GM21367 (cell line): ENCODE results near the gene DHRS12.

Source experiments
- ATAC-seq: cut with Tn5 transposase; IDR thresholded peaks from one replicate; pipeline ENCODE4 v1.9.1; 2021; ENCODE audit not compliant: unreplicated experiment

The DHRS12 gene, protein sequence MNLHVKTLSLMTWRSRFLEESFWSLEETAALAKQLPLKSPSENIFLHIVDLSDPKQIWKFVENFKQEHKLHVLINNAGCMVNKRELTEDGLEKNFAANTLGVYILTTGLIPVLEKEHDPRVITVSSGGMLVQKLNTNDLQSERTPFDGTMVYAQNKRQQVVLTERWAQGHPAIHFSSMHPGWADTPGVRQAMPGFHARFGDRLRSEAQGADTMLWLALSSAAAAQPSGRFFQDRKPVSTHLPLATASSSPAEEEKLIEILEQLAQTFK

DNA sequence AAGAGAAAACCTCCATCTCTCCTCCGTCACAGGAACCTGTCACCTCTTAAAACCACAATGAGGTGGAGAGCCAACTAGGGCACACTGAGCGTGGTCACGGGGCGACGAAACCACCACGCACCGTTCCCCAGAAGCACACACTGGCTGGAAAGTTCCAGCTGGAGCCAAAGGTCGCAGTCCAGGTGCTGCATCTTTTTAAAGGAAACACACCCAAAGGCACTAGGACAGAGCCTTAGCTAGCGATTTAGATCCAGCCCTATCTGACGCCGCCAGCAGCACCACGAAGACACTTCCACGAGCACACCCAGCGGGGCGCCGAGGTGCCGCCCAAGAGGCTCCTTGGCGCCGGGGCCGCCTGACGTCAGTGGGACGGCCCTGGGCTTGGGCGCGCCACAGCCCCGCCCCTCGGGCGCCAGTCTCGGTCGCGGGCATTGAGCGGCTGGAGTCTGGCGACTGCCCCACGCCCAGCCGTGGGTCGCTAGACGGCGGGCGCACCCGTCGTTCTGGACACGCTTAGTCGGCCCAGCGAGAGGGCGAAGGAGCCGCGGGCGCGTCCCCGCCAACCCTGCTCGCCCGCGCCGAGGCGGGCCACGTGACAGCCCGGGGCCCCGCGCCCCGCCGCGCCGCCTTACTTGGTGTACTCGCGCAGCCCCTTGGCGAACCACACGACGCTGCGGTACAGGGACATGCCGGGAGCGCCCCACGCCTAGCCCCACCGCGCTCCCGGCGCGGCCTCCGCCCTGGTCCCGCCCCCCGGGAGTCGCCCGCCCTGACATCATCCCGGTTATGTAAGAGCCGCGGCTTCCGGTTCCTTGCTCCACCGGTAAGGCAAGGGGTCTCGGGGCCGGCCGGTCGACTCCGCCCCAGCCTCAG is at the start of gene DHRS12:
DHRS12 (minus strand) TSS at position 742 of the 873 bp plus-strand sequence. CDS start 4,504 bp downstream, outside the sequence.
- peak; percentile 80 for ATAC-seq

DNA sequence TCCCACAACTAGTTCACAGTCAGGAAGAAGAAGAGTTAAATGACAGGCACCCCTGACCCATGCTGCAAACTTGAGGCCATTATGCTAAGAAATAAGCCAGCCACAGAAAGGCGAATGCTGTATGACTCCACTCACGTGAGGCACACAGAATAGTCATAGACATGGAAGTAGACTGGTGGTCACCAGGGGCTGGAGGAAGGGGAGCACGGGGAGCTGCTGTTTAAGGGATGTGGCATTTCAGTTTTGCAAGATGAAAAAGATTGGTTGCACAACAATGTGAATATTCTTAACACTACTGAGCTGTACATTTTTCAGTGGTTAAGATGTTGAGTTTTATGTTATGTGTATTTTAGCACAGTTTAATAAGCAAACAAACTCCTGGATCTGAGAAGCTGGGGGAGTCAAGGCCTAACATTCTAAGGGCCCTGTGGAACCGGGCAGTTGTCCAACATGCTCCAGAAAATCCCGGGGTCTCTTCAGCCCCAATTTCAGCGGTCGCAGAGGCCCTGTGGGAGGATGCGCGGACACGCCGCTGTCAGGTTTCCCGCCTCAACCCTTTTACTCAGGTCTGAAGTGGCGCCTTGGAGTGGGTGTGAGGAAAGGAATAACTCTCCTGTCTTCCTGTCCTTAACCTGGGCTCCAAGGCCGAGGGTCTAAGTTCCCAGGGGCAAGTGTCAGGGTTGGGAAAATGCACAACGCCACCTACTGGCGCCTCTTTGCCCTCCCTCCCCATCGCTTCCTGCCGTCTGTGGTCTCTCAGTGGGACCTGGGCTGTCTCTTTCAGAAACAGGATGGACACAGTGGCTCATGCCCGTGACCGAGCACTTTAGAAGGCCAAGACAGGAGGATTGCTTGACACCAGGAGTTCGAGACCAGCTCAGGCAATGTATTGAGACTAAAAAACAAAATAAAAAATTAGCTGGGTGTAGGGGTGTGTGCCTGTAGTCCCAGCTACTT is 45.5 kb upstream of the DHRS12 start:
- ATAC-seq = no peak

DNA sequence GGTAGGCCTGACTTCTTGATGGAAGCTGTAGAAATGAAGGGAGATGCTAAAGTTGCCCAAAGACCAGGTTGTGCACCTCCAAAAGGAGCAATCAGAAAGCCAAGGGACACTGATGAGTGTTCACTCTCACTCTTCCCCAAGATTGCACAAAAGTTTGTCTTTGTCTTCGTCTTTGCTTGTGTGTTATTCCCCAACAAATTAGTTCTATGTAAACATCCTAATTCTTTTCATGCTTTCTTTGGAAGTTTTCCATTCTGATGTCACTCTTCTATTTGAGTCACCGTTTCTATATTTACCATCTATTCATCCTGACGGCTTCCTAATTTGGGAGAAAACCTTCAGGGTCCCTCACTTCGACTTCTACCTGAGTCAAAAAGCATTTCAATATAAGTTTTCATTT is 44.7 kb upstream of the DHRS12 start:
- no peak for ATAC-seq

DNA sequence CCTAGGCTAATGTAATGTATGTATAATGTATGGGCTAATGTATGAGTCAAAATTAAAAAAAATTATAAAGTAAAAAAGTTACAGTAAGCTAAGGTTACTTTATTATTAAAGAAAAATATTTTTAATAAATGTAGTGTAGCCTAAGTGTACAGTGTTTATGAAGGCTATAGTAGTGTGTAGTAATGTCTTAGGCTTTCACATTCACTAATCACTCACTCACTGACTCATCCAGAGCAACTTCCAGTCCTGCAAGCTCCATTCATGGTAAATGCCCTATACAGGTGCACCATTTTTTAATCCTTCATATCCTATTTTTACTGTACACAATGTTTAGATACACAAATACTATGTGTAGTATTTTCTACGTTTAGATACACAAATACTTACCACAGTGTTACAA is 42.8 kb upstream of the DHRS12 start:
- ATAC-seq = no peak

DNA sequence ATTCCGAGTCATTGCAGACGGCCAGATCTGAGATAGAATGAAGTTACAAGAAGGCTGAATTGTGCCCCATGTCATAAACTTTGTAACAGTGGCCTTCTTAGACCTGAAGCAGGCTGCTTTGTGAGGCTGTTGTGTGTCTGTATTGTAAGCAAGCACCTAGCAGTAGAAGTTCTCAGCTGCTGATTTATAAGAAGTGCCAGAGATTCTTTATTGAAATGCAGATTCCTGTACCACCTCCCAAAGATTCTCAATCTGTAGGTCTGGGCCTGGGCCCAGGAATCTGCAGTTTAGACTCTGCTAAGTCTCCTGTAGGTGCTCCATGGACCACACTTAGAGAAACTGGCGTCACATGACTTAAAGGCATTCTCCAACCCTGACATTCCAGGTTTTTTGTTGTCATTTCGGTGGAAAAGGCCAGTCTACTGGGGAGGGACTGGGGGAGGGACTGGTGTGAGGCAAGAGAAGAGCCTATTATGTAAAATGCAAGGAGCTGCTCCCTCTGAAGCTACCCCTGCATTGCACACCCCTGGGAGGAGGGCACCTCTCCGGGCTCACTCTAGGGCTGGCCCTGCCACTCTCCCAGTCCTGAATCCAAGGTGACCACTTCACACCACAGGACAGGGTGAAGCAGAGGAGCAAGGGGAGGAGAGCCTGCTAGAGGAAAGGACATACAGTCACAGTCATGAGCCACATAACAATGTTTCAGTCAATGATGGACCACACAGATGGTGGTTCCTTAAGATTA is 41.8 kb upstream of the DHRS12 start:
- no peak for ATAC-seq

DNA sequence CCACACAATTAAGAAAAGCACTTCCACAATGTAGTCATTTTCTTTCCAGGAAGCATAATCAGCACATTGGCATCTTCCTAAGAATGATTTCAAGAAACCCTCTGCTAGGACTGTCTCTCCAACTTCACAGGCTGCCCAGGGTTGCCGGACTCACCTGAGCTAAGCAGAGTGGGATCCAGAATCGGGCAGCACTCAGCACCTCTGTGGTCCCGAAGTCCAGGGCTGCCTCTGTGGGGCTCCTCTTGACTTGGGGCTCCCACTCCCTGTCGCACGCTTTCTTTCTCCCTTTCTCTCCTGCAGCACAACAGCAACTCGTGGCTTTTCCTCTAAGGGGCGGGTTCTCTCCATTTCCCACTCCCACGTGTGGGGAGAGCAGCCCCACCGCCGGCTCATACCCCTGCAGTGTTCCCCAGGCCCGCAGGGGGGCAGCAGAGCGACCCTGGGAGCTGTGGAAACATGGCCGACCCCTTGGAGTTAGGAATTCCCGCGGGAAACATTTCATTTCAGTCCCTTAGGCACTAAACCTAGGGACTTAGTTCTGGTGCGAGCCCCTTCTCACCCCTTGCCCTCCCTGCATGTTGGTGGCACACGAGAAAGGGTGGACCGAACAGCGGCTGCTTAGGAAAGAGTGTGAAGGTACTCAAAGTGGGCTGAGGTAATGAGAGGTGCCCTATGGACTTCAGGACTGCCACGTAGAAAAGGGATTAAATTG is 41.1 kb upstream of the DHRS12 start, which contains the start of gene TMEM272:
TMEM272 (minus strand) TSS at position 316 of the 712 bp plus-strand sequence. CDS start 6,647 bp downstream, outside the sequence.
- no peak for ATAC-seq

DNA sequence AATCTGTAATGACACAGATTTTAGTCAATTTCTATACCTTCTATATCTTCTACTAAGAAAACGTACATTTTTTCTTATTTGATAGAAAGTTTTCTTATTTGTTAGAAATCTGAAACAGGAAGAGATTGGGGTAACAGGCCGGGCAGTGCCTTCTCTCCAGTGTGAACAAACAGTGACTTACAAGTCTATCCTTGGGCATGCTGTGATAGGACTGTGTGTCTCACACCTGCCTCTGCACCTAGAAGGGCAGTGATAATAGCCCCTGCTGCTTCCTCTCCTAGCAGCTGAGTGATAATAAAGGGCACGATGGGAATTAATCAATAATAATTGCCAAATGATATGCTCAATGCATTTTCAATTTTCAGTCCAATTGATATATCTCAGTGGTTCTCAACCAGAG is 39.6 kb upstream of the DHRS12 start:
- ATAC-seq = no peak

DNA sequence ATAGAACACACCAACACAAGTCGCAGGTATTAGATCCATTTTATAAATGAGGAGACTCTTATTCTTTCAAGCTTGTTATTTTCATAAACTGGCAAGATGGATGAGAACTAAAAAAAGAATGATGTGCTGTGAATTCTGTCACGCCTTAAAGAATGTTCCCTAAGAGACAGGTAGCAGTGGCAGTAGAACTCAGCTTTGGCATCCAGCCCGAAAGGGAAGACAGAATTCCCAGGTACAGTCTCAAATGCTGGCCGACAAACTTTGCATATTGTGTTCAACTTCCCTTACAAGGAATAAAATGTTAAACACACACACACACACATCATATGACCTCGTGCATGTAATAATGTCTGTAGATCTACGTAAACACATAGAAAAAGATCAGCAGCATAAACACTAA is 37.8 kb upstream of the DHRS12 start:
- ATAC-seq = no peak

DNA sequence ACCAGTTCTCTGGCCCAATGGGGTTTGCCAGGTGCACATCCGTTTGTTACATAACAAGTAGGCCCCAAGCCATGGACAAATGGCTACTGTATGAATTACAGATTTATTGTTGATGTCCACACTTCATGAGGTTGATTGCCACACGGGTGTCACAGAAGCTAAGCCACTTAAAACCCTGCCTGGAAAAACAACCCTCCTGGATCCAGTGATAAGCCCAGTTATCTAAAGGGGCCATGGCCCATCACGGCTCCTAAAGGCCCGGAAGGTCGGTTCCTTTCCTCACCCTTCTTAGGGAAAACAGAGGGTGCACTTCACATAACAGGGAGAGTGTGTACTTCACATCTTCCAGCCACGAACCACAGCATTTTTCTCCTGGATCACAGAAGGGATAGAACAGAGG is 37.0 kb upstream of the DHRS12 start:
- no peak for ATAC-seq

DNA sequence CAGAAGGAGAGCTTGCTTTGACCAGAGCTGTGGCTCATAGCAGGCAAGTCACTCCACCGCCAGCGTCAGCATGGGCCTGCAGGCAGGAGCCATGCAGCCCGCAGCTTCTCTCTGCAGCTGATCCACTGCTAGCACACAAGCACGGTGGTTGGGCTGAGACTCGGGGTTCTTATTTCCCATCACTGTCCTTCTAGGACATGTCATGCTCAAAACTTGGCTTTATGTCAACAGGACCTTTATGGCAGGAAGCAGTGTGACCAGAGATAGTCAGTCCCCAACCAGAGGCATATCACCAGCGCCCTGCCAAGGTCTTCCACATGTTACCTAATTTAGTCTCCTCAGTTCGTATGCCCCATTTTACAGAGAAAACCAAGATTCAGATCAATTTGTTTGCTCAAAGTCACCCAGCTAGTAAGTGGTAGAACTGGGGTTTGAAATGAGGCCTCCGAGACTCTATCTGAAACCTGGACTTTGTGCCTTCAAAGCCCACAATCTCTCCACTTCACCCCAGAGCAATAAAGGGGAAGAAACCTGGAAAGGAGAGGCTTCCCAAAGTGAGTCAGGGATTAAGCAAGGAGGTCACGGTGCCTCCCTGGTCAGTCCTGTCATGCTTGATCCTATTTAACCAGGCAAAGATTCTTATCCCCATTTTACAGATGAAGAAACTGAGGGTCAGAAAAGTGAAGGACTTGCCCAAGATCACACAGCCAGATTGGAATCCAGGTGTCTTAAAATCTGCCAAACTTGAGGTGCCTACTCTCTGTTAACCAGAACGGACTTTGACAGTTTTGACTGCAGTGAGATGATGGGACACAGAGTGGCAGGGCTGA is 36.0 kb upstream of the DHRS12 start:
- ATAC-seq = no peak

DNA sequence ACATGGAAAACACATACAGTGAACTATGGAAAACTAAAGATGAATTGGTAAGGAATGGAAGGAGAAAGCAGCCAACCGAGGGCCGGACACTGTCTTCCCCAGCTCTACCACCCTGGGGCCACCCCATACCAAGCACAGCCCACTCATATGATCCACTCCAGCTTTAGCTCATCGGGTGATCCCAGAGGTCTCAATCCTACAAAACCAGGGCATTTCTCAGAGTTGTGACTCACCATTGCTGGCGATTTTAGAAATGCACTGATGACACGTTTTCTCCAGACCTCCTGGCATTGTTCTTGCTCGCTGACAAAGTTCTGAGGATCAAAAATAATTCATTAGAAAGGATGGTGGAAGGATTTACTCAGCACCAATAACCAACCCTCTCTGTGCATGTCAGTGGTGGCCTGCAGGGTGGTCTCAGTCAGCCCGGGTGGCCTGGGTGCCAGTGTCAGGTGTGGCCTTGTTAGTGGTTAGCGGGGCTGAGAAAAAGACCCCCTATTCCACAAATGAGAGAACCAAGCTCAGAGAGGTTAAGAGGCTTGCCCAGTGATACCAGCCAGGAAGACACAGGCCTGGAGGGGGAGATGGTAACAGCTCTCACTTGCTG is 34.4 kb upstream of the DHRS12 start:
- no peak for ATAC-seq

DNA sequence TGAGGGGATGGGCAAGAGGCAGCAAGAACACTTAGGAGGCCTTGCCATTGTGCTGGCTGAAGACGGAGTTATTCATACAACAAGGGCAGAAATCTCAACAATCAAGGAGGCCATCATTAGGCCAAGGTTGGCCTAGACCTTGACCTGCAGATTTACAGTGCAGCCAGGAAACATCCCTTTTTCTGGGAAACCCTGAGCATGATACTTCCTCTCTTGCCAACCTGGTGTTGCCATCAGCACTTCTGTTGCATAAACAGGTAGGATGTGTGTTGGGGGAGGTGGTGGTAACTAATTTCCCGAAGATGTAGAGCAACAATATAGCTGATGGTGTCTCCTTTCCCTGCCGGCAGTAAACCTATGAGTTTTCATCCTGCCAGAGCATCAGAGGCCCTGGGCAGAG is 33.1 kb upstream of the DHRS12 start:
- ATAC-seq = no peak

DNA sequence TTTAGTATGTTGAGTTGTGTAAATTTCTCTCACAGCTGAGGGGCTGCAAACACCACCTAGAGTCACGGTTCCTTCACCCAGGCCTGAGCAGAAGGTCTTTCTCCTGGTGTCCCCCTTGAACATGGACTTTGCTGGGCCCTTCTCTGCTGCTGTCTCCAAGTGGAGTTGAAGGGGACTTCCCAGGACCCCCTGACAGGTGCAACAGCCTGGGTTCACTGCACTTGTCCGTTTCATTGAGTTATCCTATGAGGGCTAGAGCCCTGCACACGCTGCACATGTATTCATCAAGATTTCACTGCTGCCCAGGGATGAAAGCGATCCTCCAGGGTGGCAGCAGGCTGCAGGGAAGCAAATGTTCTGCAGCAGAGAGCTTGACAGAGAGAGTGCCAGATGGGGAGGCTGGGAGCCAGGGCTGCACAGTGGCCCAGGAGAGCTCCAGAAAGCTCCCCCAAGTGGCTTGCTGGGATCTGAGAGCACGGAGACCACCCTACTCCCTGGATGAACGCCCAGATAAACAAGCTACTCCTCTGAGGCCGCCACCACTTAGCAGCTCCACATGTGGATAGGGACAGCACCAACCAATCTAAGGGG is 30.7 kb upstream of the DHRS12 start:
- ATAC-seq = no peak

DNA sequence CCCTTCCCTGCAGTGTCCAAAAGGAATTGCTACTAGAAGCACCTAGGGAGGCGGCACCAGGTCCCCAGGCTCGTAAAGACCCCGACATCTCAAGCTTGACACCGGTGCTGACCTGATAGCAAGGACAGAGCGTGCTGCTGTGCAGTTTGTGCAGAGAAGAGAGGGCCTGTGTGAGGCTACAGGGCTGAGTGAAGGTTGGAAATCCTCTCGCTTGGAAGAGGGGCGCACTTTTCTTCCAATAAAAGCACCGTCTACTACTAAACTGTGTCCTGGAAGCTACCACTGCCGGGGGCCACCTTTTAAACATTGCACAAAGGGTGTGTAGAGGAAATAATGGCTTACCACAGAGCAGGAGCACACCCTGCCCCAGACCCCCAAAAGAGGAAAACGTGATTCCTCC is 30.0 kb upstream of the DHRS12 start:
- ATAC-seq = no peak

DNA sequence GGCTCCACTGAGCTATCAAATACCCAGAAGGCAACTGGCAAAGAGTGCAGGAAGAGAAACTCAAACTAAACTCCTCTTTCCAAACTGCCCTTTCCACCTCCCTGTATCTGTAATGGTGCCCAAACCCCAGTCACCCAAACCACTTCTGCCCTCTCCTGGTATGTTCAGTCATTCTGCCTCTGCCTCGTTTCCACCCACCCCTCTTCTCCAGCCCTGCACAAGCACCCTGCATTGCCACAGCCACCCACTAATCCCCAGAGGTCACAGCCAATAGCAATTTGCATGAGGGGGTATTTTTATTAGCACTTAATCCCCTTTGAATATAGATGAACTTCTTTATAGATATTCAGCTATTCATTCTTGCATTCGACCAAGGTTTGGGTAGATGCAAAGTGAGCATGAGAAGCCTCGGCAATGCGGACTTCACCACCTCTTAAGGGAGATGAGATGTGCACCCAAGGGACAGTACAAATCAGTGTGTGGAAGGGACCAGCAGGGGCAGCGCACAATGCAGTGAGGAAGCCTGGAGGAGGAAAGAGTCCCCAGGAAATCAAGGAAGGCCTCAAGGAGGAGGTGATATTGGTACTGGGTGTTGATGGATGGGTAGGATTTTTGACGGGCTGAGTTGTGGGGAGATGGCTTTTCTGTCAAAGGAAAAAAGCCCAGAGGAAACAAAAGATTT is 28.6 kb upstream of the DHRS12 start:
- ATAC-seq = peak; percentile 68

DNA sequence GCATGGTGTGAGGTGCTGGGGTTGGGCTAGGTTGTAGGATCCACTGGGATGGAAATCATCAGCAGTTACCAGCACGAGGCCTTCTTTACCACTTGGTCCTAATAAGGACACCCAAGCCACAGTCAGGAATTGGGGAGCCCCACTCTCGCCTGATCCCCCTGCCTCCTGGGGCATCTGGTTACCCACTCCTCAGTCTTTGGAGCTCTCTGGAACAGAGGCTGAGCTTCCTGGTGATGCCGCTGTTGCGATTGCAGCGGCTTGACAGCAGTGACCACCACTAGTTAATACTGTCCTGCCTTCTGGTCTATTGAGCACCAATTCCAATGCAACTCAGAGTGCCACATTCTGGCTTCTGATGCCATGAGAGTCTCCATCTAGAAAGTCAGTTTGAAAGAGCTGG is 27.6 kb upstream of the DHRS12 start:
- ATAC-seq = no peak

DNA sequence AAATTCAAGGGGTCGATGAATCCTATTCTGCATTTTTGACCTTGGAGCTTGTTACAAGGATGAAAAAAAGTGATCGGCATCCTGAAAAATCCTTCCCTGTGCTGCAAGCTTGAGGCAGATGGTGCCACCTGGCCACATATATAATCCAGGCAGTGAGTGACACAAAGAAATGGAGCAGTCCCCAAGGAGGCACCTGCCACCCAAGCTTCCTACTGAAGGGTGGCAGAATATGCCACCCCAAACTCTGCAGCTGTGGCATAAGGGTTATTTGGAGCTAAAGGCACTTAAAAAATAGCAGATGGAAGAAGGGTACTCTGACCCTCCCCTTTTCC is 25.6 kb upstream of the DHRS12 start:
- ATAC-seq = no peak
